ENCODE results near the gene CUX1. TPM values are rescaled to one million over a fixed set of nuclear protein-coding genes. Genes with fewer than 3 reads are reported as not detected.

The CUX1 gene
- total RNA-seq, 1 donor, result 46.2 TPM

- TF ChIP-seq, protein P1, sequence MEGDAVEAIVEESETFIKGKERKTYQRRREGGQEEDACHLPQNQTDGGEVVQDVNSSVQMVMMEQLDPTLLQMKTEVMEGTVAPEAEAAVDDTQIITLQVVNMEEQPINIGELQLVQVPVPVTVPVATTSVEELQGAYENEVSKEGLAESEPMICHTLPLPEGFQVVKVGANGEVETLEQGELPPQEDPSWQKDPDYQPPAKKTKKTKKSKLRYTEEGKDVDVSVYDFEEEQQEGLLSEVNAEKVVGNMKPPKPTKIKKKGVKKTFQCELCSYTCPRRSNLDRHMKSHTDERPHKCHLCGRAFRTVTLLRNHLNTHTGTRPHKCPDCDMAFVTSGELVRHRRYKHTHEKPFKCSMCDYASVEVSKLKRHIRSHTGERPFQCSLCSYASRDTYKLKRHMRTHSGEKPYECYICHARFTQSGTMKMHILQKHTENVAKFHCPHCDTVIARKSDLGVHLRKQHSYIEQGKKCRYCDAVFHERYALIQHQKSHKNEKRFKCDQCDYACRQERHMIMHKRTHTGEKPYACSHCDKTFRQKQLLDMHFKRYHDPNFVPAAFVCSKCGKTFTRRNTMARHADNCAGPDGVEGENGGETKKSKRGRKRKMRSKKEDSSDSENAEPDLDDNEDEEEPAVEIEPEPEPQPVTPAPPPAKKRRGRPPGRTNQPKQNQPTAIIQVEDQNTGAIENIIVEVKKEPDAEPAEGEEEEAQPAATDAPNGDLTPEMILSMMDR (IDR thresholded peaks at IDR 0.05; ENCODE audit: insufficient read depth, low read depth, low read length), result no peak
- no peak for DNase-seq (ENCODE audit: low read depth)
- no peak overlapping the region for H3K4me3 ChIP-seq (ENCODE audit: low read depth, low read length)
These were observed 127.8 kb downstream of the CUX1 start for GRCh38 chr7:101945034-101945758.

DNA sequence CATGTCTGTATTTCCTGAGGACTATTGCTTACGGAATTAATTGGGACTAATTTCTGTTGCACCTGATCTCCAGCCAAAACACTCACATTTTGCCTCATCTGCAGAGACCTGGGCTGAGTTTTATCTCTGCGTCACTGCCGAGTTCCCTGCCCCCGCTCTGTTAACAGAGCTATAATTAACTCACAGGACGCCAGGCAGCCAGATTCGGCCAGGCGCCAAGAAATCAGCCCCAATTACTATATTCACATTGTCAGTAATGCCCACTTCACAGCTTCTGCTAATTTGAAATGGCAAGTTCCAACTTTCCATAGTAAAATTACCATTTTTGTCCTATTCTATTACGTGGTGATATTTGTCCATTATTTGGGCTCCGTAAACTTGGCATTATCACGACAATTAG lies 130.5 kb downstream of the CUX1 start:
- no peak overlapping the region for H3K4me3 ChIP-seq (ENCODE audit: low read depth, low read length)
- DNase-seq (ENCODE audit: low read depth), result peak; percentile 55
- TF ChIP-seq, protein P1 (IDR thresholded peaks at IDR 0.05; ENCODE audit: insufficient read depth, low read depth, low read length), result no peak

GRCh38 chr7:101948650-101949049 lies 131.2 kb downstream of the CUX1 start:
- DNase-seq (ENCODE audit: low read depth), result no peak
- H3K4me3 ChIP-seq (ENCODE audit: low read depth, low read length), result no peak overlapping the region
- TF ChIP-seq, protein P1 (IDR thresholded peaks at IDR 0.05; ENCODE audit: insufficient read depth, low read depth, low read length), result no peak

GRCh38 chr7:101950450-101951119 lies 133.2 kb downstream of the CUX1 start:
- DNase-seq (ENCODE audit: low read depth), result peak; percentile 95
- H3K4me3 ChIP-seq (ENCODE audit: low read depth, low read length), result no peak overlapping the region
- TF ChIP-seq, protein P1 (IDR thresholded peaks at IDR 0.05; ENCODE audit: insufficient read depth, low read depth, low read length), result peak; percentile 56

DNA sequence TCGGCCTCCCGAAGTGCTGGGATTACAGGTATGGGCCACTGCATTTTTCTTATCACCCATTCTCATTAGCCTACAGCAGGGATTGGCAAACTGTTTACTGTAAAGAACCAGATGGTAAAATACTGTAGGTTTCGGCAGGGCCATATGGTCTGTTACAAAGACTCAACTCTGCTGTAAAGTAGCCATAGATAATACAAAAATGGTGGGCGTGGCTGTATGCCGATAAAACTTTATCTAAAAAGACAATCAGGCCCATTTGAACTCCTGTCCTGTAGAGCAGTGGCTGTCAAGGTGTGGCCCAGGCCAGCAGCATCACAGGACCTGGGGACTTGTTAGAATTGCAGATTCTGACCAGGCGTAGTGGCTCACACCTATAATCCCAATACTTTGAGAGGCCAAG lies 134.3 kb downstream of the CUX1 start:
- DNase-seq (ENCODE audit: low read depth), result no peak
- H3K4me3 ChIP-seq (ENCODE audit: low read depth, low read length), result no peak overlapping the region
- TF ChIP-seq, protein P1 (IDR thresholded peaks at IDR 0.05; ENCODE audit: insufficient read depth, low read depth, low read length), result no peak

- DNase-seq (ENCODE audit: low read depth), result peak; percentile 93
- H3K4me3 ChIP-seq (ENCODE audit: low read depth, low read length), result no peak overlapping the region
- TF ChIP-seq, protein P1 (IDR thresholded peaks at IDR 0.05; ENCODE audit: insufficient read depth, low read depth, low read length), result no peak
These were observed 135.2 kb downstream of the CUX1 start for GRCh38 chr7:101952355-101953247.

All from fibroblast of villous mesenchyme (primary cell).